Measurements from ENCODE around the gene AACS.
A peak's percentile ranks its signal among the peaks of the same experiment; 100 is the strongest.

Gene AACS

DNA sequence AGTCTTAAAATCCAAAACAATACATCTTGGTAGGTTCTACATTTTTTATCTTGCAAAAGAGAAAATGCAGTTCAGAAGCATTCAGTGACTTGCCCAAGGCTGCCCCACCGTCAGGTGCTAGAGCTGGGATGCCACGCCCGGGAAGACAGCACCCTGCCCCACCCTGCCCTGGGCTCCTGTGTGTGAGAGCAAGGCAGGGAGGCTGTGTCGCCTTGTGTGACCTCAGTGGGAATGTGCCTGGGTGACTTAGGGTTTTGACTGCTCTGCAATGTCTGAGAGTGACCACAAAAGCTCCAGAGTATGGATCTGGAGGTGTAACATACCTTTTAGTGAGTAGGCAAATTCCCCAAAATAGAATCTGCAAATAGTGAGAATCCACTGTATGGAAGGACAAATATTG lies 60.0 kb downstream of the AACS start:
- Histone ChIP-seq H3K4me3 (ENCODE audit: low read depth, low read length) (no peak overlapping the region), H3K36me3 (ENCODE audit: control insufficient read depth in 2 of 2, insufficient read depth in 1 of 2, low read length in 2 of 2) (peaks cover 6 to 41% of the 10 kb centered on the region in 2 experiments; a peak in 2 of 3 replicates), H3K27ac (ENCODE audit: extremely low read depth, low read depth, low read length) (no peak overlapping the region), H3K4me1 (ENCODE audit: control insufficient read depth, insufficient read depth, low read length) (no peaks in the 10 kb centered on the region), H3K9me3 (ENCODE audit: control insufficient read depth, insufficient read depth, low read depth, low read length) (no peaks in the 10 kb centered on the region)
- ChIA-PET POLR2A (no interaction called here), CTCF (no interaction called here)
- TF ChIP-seq ZNF37A (tag by site-specific recombination; IDR thresholded peaks at IDR 0.05): no peak
- no peak for TF ChIP-seq ZNF433 (tag by site-specific recombination; IDR thresholded peaks at IDR 0.05; ENCODE audit: low read depth)
- peak; percentile 53 for TF ChIP-seq KLF1 (tag by site-specific recombination; IDR thresholded peaks at IDR 0.05)

GRCh38 chr12:125128439-125129178 lies 63.4 kb downstream of the AACS start:
- Histone ChIP-seq H3K27ac (ENCODE audit: extremely low read depth, low read depth, low read length) (no peak overlapping the region), H3K9me3 (ENCODE audit: control insufficient read depth, insufficient read depth, low read depth, low read length) (no peaks in the 10 kb centered on the region), H3K4me1 (ENCODE audit: control insufficient read depth, insufficient read depth, low read length) (no peaks in the 10 kb centered on the region), H3K36me3 (ENCODE audit: control insufficient read depth in 2 of 2, insufficient read depth in 1 of 2, low read length in 2 of 2) (peaks cover 6 to 35% of the 10 kb centered on the region in 2 experiments; a peak in 2 of 3 replicates), H3K4me3 (ENCODE audit: low read depth, low read length) (no peak overlapping the region)
- TF ChIP-seq FEZF1 (tag by site-specific recombination; IDR thresholded peaks at IDR 0.05) (no peak), PRDM2 (tag by site-specific recombination; IDR thresholded peaks at IDR 0.05; ENCODE audit: borderline replicate concordance) (no peak), ZNF280D (tag by site-specific recombination; IDR thresholded peaks at IDR 0.05) (no peak), ZNF112 (tag by site-specific recombination; IDR thresholded peaks at IDR 0.05) (no peak), ZNF341 (tag by site-specific recombination; IDR thresholded peaks at IDR 0.05; ENCODE audit: low read depth) (no peak), ZNF266 (tag by site-specific recombination; IDR thresholded peaks at IDR 0.05; ENCODE audit: low read depth) (no peak), CTCF (tag by site-specific recombination; IDR thresholded peaks at IDR 0.05) (no peak), ZNF133 (tag by site-specific recombination; IDR thresholded peaks at IDR 0.05) (no peak), ZNF19 (tag by site-specific recombination; IDR thresholded peaks at IDR 0.05; ENCODE audit: low read depth) (no peak), ZNF660 (tag by site-specific recombination; IDR thresholded peaks at IDR 0.05) (no peak), ZNF585B (tag by site-specific recombination; IDR thresholded peaks at IDR 0.05) (no peak), ZNF214 (tag by site-specific recombination; IDR thresholded peaks at IDR 0.05; ENCODE audit: borderline replicate concordance) (no peak)
- POLR2A ChIA-PET: no interaction called here
- CTCF ChIA-PET: no interaction called here
